ENCODE results near the gene RBMS1. TPM values are rescaled to one million over a fixed set of nuclear protein-coding genes. Genes with fewer than 3 reads are reported as not detected.

The RBMS1 gene
- total and polyA plus RNA-seq, 3 donors from 2014 or later: 26.8 to 34.7 (median 30.0) TPM

- H3K27me3 ChIP-seq: no peaks in the 10 kb centered on the region
- no peak overlapping the region for H3K27ac ChIP-seq
- no peaks in the 10 kb centered on the region for H3K9me3 ChIP-seq
- no peak for DNase-seq
- peaks cover 7% of the 10 kb centered on the region for H3K4me1 ChIP-seq
- WGBS, 2 donors: 74 to 85% methylated on average over 4 of the region's 4 CpGs
- intact Hi-C loops (cut with DNase I; ENCODE audit: low total_unique reads): no loop called here
- TF ChIP-seq CTCF (IDR thresholded peaks at IDR 0.05) (no peak), POLR2A (IDR thresholded peaks at IDR 0.05) (no peak)
- no peak overlapping the region for H3K4me3 ChIP-seq
- no peaks in the 10 kb centered on the region for H3K36me3 ChIP-seq (ENCODE audit: low read depth, missing control alignments)
These were observed 159.4 kb downstream of the RBMS1 start for GRCh38 chr2:160334028-160334741.

- Histone ChIP-seq H3K27me3 (no peaks in the 10 kb centered on the region), H3K4me1 (peaks cover 8% of the 10 kb centered on the region), H3K36me3 (ENCODE audit: low read depth, missing control alignments) (no peaks in the 10 kb centered on the region), H3K9me3 (no peaks in the 10 kb centered on the region), H3K4me3 (no peak overlapping the region), H3K27ac (no peak overlapping the region)
- 74 to 80% methylated on average over 2 of the region's 2 CpGs for WGBS, 2 donors
- TF ChIP-seq POLR2A (IDR thresholded peaks at IDR 0.05): no peak
- TF ChIP-seq CTCF (IDR thresholded peaks at IDR 0.05): no peak
- intact Hi-C loops (cut with DNase I; ENCODE audit: low total_unique reads): no loop called here
- no peak for DNase-seq
These were observed 160.1 kb downstream of the RBMS1 start for GRCh38 chr2:160333324-160334027.

GRCh38 chr2:160332318-160332717 is 161.3 kb downstream of the RBMS1 start:
- 55 to 69% methylated on average over 2 of the region's 2 CpGs for WGBS, 2 donors
- intact Hi-C loops (cut with DNase I; ENCODE audit: low total_unique reads): no loop called here
- Histone ChIP-seq H3K4me1 (peaks cover 8% of the 10 kb centered on the region), H3K27me3 (no peaks in the 10 kb centered on the region), H3K9me3 (no peaks in the 10 kb centered on the region), H3K27ac (no peak overlapping the region), H3K4me3 (no peak overlapping the region), H3K36me3 (ENCODE audit: low read depth, missing control alignments) (no peaks in the 10 kb centered on the region)
- DNase-seq: no peak
- no peak for TF ChIP-seq CTCF (IDR thresholded peaks at IDR 0.05)
- TF ChIP-seq POLR2A (IDR thresholded peaks at IDR 0.05): no peak

GRCh38 chr2:160331258-160332025 is 162.2 kb downstream of the RBMS1 start:
- H3K4me1 ChIP-seq: peaks cover 8% of the 10 kb centered on the region
- WGBS, 2 donors: 67 to 72% methylated on average over 6 of the region's 6 CpGs
- H3K36me3 ChIP-seq (ENCODE audit: low read depth, missing control alignments): no peaks in the 10 kb centered on the region
- no peak overlapping the region for H3K27ac ChIP-seq
- no peaks in the 10 kb centered on the region for H3K9me3 ChIP-seq
- no peak for DNase-seq
- H3K4me3 ChIP-seq: no peak overlapping the region
- TF ChIP-seq CTCF (IDR thresholded peaks at IDR 0.05) (no peak), POLR2A (IDR thresholded peaks at IDR 0.05) (no peak)
- H3K27me3 ChIP-seq: no peaks in the 10 kb centered on the region
- intact Hi-C loops (cut with DNase I; ENCODE audit: low total_unique reads): no loop called here
